GM19351 (cell line): ENCODE data around the gene KIF2C.
"Not testable (repeated sequence)": the region's sequence is repeated elsewhere in the genome, so short reads cannot be mapped to it uniquely, and the experiment has no call there.

Experiments used
- ATAC-seq: cut with Tn5 transposase; IDR thresholded peaks from one replicate; pipeline ENCODE4 v1.9.1; 2021; ENCODE audit warnings: mild to moderate bottlenecking, moderate library complexity; ENCODE audit not compliant: unreplicated experiment

The KIF2C gene

GRCh38 chr1:44792736-44793502 lies 53.3 kb downstream of the KIF2C start:
- ATAC-seq: no peak

DNA sequence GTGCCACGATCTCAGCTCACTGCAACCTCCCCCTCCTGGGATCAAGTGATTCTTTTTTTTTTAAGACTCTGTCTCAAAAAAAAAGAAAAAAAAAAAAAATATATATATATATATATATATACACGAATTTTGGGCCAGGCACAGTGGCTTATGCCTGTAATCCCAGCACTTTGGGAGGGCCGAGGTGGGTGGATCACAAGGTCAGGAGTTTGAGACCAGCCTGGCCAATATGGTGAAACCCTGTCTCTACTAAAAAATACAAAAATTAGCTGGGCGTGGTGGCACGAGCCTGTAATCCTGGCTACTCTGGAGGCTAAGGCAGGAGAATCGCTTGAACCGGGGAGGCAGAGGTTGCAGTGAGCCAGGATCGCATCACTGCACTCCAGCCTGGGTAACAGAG lies 58.2 kb downstream of the KIF2C start:
- not testable (repeated sequence) for ATAC-seq

- ATAC-seq: no peak
Measured at GRCh38 chr1:44798481-44799365, 59.1 kb downstream of the KIF2C start.

- ATAC-seq: peak; percentile 82
Measured at GRCh38 chr1:44799770-44800584, 60.3 kb downstream of the KIF2C start, which contains the start of gene PLK3. Gene PLK3 (plus strand): TSS chr1:44800377. CDS start chr1:44800464, 87 bp downstream.

DNA sequence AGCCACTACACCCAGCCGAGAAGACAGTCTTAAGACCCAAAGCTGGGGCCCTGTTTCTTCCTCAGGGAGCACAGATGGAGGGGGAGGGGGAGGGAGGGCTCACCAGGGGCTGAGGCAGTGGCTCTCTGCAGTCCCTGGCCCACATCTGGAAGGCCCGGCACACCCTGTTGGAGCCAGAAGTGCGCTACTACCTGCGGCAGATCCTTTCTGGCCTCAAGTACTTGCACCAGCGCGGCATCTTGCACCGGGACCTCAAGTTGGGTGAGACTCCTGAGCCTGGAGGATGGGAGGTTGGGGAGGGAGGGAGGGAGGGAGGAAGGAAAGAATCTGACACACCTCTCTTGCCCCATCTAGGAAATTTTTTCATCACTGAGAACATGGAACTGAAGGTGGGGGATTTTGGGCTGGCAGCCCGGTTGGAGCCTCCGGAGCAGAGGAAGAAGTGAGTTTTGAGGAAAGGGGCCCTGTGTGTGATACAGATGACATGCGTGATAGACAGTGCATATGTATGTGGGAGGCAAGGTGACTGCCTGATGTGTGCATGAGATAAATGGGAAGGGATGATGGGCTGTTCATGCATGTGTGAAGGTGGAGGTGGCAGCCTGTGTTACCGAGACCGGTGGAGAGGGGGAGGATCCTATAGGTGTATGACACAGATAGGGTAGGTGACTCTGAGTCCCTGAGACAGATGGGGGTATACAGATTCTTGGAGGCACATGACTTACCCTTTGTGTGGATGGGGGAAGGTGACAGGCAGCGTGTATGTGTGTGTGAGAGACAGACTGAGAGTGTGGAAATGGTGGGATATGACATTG lies 62.1 kb downstream of the KIF2C start:
- ATAC-seq: no peak

DNA sequence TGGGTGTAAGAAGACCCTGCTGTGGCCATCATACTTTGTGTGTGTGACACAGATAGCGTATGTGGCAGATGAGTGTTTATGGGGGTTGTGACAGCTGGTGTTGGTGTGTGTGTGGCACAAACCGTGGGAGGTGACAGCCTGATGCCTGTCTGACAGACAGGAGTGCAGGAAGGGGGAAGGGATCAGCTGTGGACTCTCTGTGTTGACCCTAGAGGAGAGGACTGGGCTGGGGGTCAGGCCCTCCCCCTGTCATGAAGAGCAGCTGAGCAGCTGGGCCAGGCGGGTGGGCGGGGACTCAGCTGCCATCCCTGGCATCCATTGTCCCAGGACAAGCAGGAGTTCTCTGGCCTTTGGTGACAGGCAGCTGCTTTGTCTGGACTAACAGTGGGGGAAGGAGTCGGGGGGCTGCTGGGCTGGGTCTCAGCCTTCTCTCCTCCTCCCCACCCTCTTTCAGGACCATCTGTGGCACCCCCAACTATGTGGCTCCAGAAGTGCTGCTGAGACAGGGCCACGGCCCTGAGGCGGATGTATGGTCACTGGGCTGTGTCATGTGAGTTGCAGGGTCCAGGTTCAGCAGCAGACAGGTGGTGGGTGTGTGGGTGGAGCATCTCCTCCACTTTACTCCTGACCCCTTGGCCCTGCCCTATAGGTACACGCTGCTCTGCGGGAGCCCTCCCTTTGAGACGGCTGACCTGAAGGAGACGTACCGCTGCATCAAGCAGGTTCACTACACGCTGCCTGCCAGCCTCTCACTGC lies 62.8 kb downstream of the KIF2C start:
- ATAC-seq: no peak

DNA sequence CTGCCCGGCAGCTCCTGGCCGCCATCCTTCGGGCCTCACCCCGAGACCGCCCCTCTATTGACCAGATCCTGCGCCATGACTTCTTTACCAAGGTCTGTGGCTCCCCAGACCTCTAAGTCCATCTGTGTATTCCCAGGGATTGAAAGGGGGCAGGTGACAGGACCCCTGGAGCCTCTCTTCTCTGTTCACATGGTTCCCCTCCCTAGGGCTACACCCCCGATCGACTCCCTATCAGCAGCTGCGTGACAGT lies 63.4 kb downstream of the KIF2C start:
- no peak for ATAC-seq

GRCh38 chr1:44803312-44804095 lies 63.9 kb downstream of the KIF2C start:
- ATAC-seq: no peak

GRCh38 chr1:44805311-44806024 lies 65.8 kb downstream of the KIF2C start:
- no peak for ATAC-seq

DNA sequence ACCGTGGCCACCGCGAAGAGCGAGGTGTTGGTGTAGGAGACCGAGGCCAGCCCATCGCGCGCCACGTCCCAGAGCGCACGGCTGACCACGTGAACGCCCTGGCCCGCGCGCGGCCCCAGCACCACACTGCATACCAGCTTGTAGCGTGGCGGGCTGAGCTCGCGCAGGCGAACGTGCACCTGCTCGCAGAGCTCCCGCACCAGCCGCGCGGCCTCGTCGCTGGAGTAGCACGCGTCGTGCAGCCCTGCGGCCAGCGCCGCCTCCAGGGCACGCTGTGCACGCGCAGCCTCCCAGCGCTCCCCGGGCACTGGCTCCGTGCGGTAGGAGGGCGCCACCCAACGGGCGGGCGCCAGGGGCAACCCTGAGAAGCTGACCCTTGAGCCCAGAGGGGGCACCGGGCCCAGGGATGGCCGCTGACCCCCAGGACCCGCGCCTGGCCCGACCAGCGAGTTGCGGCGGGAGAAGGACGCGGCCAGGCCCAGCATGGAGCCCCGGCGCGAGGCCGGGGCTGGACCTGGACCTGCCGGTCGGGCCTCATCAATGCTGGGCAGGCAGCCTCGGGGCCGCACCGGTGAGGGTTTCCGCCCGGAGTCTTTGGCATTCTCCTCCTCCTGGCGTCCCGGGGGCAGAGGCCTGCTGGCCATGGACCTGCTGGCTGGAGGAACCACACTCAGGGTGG lies 66.5 kb downstream of the KIF2C start:
- ATAC-seq: no peak

DNA sequence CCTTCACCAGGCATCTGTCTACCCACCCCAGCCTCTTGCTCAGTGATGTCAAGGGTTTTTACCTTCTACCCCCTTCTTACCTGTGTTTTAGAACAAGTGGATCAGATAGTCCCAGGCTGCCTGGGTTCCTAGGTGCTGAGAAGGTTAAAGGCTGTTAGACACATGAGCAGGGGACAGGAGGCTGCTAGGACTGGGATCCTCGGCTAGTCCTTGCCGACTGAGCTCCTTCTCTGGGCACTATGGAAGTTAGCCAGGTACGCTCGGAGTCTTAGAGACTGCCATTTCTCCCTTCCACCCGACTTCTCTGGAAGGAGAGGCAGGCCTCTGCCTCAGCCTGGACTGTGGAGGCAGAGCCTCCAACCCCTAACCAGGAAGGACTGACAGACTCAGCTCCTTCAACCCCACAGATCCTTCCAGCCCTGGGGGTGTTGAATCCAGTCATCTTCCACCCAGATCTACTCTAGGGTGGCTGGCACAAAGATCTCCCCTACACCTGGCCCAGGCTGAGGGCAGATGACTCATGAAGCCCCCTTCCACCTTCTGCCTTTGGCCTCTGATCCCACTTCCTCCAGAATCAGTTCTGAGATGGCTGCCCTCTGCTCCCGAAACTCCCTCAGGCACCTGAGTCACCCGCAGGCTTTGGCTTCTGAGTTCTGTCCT lies 67.2 kb downstream of the KIF2C start, which contains the start of gene DYNLT4:
Gene DYNLT4 (minus strand): TSS at position 648 of the 660 bp plus-strand sequence. CDS start 683 bp downstream, outside the sequence.
- no peak for ATAC-seq

- ATAC-seq: peak; percentile 35
Measured at GRCh38 chr1:44807364-44808062, 67.9 kb downstream of the KIF2C start.

DNA sequence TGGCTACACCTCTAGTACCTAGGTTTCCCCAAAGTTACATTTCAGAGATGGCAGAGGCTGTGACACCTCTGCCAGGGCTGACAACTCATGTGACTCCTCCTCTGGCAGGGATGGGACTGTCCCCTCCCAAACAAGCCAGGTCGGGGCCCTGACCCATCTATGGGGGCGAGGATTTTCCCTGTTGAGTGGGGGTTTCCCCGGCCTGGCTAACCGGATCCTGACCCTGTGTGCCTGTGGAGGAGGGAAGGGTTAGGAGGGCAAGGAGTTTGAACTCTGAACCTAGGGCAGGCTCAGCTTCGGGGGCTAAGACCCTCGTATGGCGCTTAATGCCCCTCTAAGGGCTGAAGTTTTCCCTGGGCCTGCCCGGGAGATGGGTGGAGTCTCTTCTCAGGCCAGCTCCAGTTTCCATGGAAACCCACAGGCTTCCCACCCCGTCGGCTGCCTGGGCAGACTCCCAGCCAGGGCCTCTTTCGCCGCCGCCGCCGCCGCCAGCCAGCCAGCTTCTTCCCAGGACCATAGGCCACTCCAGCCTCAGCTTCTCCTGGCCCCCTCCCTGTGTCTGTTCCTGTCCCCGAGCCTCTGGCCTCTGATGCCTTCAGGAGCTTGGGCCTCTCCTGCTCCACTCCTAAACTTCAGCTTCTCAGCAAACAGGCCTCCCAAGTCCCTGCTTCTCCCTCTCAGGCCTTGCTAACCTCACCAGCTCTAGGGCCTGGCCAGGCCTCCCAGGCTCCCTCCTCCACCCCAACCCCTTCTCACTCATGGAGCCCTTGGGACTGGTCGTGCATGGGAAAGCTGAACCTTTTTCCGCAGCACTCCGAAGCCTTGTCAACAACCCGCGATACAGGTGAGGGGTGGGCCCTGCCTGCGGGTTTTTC lies 68.7 kb downstream of the KIF2C start, which contains the start of gene BTBD19:
Gene BTBD19 (plus strand): TSS at position 461 of the 875 bp plus-strand sequence. CDS start 298 bp downstream, at position 759.
- peak; percentile 28 for ATAC-seq

- peak; percentile 65 for ATAC-seq
Measured at GRCh38 chr1:44808938-44809917, 69.6 kb downstream of the KIF2C start.
